ENCODE measurements around the gene ATOH1.

ATOH1 gene

GRCh38 chr4:93865650-93866049 is 37.1 kb downstream of the ATOH1 start:
- no peak for DNase-seq (ENCODE audit: low read depth)
- no peak for TF ChIP-seq MYC (IDR thresholded peaks at IDR 0.05; ENCODE audit: low read depth, low read length)
- no peak for TF ChIP-seq CTCF (IDR thresholded peaks at IDR 0.05; ENCODE audit: low read depth, low read length)
- TF ChIP-seq, protein P1, sequence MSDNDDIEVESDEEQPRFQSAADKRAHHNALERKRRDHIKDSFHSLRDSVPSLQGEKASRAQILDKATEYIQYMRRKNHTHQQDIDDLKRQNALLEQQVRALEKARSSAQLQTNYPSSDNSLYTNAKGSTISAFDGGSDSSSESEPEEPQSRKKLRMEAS (IDR thresholded peaks at IDR 0.05; ENCODE audit: low read depth, low read length), result no peak
- no peak for TF ChIP-seq POLR2A (IDR thresholded peaks at IDR 0.05; ENCODE audit: extremely low read depth, insufficient read length)
- H3K4me3 ChIP-seq (ENCODE audit: low read depth, low read length), result no peak overlapping the region

GRCh38 chr4:93867416-93868001 is 39.0 kb downstream of the ATOH1 start:
- H3K4me3 ChIP-seq (ENCODE audit: low read depth, low read length), result no peak overlapping the region
- TF ChIP-seq CTCF (IDR thresholded peaks at IDR 0.05; ENCODE audit: low read depth, low read length), result no peak
- no peak for TF ChIP-seq POLR2A (IDR thresholded peaks at IDR 0.05; ENCODE audit: extremely low read depth, insufficient read length)
- TF ChIP-seq MYC (IDR thresholded peaks at IDR 0.05; ENCODE audit: low read depth, low read length), result no peak
- TF ChIP-seq, protein P1 (IDR thresholded peaks at IDR 0.05; ENCODE audit: low read depth, low read length), result no peak
- no peak for DNase-seq (ENCODE audit: low read depth)

DNA sequence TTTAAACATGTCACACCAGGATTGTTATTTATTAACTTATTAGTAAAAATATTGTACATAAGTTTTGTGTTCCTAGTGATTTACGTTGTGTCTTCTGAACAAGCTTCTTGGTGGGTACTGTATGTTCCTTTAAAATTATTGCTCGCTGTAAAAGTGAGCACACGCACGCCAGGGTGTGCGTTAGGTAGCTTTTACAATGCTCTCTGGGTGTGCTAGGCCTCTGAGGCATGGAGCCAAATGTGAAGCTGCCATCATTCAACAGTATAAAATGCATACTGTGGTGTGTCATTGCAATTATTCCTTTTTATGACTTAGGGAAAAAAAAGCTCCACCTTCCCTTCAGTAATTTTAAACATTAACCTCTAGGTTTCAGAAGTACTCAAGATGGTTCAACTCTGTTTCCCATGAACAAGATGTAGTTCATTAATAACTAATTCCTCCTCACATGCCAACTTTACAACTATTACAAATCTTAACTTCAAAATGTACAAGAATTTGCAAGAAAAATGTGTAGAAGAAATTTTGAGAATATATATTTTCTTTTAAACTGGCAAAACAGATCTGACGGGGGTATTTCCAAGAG is 42.4 kb downstream of the ATOH1 start:
- no peak for DNase-seq (ENCODE audit: low read depth)
- no peak overlapping the region for H3K4me3 ChIP-seq (ENCODE audit: low read depth, low read length)
- TF ChIP-seq POLR2A (IDR thresholded peaks at IDR 0.05; ENCODE audit: extremely low read depth, insufficient read length) (no peak), CTCF (IDR thresholded peaks at IDR 0.05; ENCODE audit: low read depth, low read length) (no peak), MYC (IDR thresholded peaks at IDR 0.05; ENCODE audit: low read depth, low read length) (no peak)
- TF ChIP-seq, protein P1 (IDR thresholded peaks at IDR 0.05; ENCODE audit: low read depth, low read length), result no peak

DNA sequence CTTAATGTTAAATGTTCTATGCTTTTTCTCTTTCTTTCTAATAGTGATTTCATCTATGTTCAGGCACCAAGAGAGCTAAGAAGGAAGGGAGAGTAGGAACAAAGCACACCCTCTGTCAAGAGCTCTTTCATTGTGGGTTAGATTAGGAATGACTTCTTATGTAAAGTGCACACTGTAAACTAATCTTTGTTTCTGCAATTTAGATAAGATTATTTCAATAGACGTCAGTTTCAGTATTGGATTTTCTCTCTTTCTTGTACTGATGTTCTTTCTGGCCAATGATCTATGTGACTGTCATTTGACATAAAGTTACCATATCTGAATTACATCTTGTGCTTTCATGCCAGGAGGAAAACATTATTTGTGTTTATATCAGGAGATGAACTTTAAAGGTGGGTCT is 48.2 kb downstream of the ATOH1 start:
- H3K4me3 ChIP-seq (ENCODE audit: low read depth, low read length), result no peak overlapping the region
- TF ChIP-seq POLR2A (IDR thresholded peaks at IDR 0.05; ENCODE audit: extremely low read depth, insufficient read length) (no peak), MYC (IDR thresholded peaks at IDR 0.05; ENCODE audit: low read depth, low read length) (no peak), CTCF (IDR thresholded peaks at IDR 0.05; ENCODE audit: low read depth, low read length) (no peak)
- TF ChIP-seq, protein P1 (IDR thresholded peaks at IDR 0.05; ENCODE audit: low read depth, low read length), result no peak

DNA sequence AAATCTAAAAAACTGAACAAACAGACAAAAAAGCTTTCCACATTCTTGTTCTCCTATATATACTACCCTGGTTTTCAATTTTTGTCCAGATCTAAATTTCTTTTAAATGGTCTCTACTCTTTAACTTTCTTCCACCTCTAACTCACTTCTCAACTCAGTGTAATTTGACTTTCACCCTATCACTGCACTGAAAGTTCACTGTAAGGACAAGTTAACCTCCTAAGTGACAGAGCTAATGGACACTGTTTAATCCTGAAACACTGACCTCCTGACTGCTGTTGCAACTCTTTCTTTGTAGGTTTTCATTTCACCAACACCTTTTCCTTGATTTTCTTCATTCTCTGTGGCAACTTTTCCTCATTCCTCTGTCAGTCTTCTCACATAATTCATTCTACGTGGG is 50.0 kb downstream of the ATOH1 start:
- H3K4me3 ChIP-seq (ENCODE audit: low read depth, low read length), result no peak overlapping the region
- no peak for DNase-seq (ENCODE audit: low read depth)
- TF ChIP-seq MYC (IDR thresholded peaks at IDR 0.05; ENCODE audit: low read depth, low read length), result no peak
- no peak for TF ChIP-seq CTCF (IDR thresholded peaks at IDR 0.05; ENCODE audit: low read depth, low read length)
- TF ChIP-seq POLR2A (IDR thresholded peaks at IDR 0.05; ENCODE audit: extremely low read depth, insufficient read length), result no peak
- TF ChIP-seq, protein P1 (IDR thresholded peaks at IDR 0.05; ENCODE audit: low read depth, low read length), result no peak

More for the DNA sequence above, 48.2 kb downstream of the ATOH1 start:
- DNase-seq (ENCODE audit: low read depth), result no peak

Measured in NB4 (cell line).